Measurements from ENCODE around the gene ACSL1.

GRCh38 chr4:184803874-184804273, 21.9 kb downstream of the ACSL1 start:
- TF ChIP-seq ELK1 (IDR thresholded peaks at IDR 0.05; ENCODE audit: low read depth, low read length) (no peak), JUN (IDR thresholded peaks at IDR 0.05) (no peak), CHD4 (IDR thresholded peaks at IDR 0.05; ENCODE audit: borderline replicate concordance) (no peak), PHF8 (IDR thresholded peaks at IDR 0.05; ENCODE audit: borderline replicate concordance, low read depth) (no peak), TP53 (CRISPR knock-in tag; IDR thresholded peaks at IDR 0.05) (no peak), CTCF (IDR thresholded peaks at IDR 0.05) (no peak), KDM1A (IDR thresholded peaks at IDR 0.05; ENCODE audit: low read depth) (no peak), CEBPB (IDR thresholded peaks at IDR 0.05) (no peak), REST (IDR thresholded peaks at IDR 0.05) (no peak), RAD21 (conservative IDR thresholded peaks at IDR 0.05 in 1 of 2, IDR thresholded peaks at IDR 0.05 in 1 of 2) (no peak), BHLHE40 (IDR thresholded peaks at IDR 0.05; ENCODE audit: low read depth, low read length) (no peak), NPAS2 (CRISPR knock-in tag; IDR thresholded peaks at IDR 0.05; ENCODE audit: borderline replicate concordance) (no peak), ZFP36 (IDR thresholded peaks at IDR 0.05; ENCODE audit: borderline replicate concordance, partially characterized antibody) (no peak), MAX (IDR thresholded peaks at IDR 0.05) (no peak)

Measured in A549 (cell line).